GM18498 (cell line): ENCODE data around the gene KCTD16.

Experiments
- ATAC-seq: cut with Tn5 transposase; IDR thresholded peaks from one replicate; pipeline ENCODE4 v1.9.1; 2021; ENCODE audit warnings: mild to moderate bottlenecking, moderate library complexity; ENCODE audit not compliant: unreplicated experiment

Gene KCTD16

GRCh38 chr5:144487761-144488160 is 317.1 kb downstream of the KCTD16 start:
- ATAC-seq: no peak

GRCh38 chr5:144503123-144503522 is 332.4 kb downstream of the KCTD16 start:
- no peak for ATAC-seq

GRCh38 chr5:144504929-144505577 is 334.4 kb downstream of the KCTD16 start:
- no peak for ATAC-seq

GRCh38 chr5:144510845-144511579 is 340.3 kb downstream of the KCTD16 start:
- no peak for ATAC-seq

GRCh38 chr5:144511580-144512072 is 341.0 kb downstream of the KCTD16 start:
- ATAC-seq: no peak

GRCh38 chr5:144522698-144523097 is 352.0 kb downstream of the KCTD16 start:
- no peak for ATAC-seq

- no peak for ATAC-seq
Observed at GRCh38 chr5:144525000-144525399, 354.3 kb downstream of the KCTD16 start.

GRCh38 chr5:144531188-144531587 is 360.5 kb downstream of the KCTD16 start:
- ATAC-seq: no peak
